ENCODE data around the gene GBP1.
"Not testable (repeated sequence)": the region's sequence is repeated elsewhere in the genome, so short reads cannot be mapped to it uniquely, and the experiment has no call there.

Gene GBP1

DNA sequence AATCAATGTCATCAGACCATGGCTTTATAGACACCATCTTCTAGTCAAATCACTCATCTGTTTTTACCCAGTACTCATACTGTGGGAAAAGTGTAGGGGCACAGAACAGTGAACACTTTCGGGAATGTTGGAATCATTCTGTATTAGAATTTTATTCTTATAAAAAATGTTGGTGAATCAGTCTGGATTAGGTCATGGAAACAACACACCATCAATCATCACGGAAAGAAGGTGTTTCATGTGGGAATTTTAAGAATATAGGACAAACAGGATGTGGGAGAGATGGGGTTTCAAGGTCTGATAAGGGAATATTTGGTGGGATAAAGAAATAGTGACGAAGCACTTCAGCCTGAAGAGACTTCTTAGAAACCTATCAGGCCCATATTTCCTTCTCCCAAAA, 17.3 kb downstream of the GBP1 start:
- in situ Hi-C loops (cut with MboI; ENCODE audit: low sequenced_read_pairs): no loop called here
- Histone ChIP-seq H3K4me1 (no peaks in the 10 kb centered on the region), H3K9me3 (no peaks in the 10 kb centered on the region), H3K36me3 (replicated peaks) (no peaks in the 10 kb centered on the region), H3K4me3 (no peak overlapping the region), H3K27me3 (ENCODE audit: low read depth) (no peaks in the 10 kb centered on the region)
- DNase-seq (ENCODE audit: low spot score in 2 of 2): no peak

DNA sequence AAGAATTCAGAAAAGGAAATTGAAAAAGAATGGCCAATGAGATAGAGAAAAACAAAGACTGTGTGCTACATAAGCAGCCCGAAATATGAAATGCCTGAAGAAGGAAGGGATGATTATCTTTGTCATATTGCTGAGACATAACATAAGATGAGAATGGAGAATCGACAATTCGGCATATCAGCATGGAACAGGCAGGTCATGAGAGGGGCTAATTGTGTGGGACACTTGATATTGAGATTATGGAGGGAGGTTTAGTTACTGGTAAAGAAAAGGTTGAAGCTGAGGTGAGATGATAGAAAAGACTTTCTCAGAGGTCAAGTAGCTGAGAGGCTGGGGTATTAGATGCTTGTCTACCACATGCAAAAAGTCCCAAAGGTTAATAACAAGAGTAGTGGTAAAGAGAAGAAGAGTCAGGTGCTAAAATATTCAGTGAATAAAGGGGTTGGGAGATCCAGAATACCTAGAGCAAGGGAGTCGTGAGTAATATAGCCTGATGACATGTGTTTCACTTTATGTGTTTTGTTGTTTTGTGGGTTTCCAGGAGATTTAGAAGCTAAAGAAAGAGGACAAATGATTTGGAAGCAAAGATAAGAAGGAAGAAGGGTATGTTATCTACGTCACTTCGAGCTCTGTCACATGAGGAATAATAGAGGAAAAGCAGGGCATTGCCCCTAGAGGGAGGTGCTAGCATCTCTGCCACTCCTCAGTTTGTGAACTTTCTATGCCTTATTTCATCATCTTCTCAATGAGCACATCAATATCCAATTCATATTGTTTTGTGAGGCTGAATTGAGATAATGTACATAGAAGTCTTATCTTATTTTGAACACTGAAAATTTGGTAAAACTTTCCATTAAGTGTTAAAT, 18.5 kb downstream of the GBP1 start:
- H3K4me1 ChIP-seq; in situ Hi-C loops (cut with MboI; ENCODE audit: low sequenced_read_pairs); DNase-seq (ENCODE audit: low spot score in 2 of 2); H3K4me3 ChIP-seq; H3K9me3 ChIP-seq; H3K36me3 ChIP-seq (replicated peaks); H3K27me3 ChIP-seq (ENCODE audit: low read depth): not testable (repeated sequence)

DNA sequence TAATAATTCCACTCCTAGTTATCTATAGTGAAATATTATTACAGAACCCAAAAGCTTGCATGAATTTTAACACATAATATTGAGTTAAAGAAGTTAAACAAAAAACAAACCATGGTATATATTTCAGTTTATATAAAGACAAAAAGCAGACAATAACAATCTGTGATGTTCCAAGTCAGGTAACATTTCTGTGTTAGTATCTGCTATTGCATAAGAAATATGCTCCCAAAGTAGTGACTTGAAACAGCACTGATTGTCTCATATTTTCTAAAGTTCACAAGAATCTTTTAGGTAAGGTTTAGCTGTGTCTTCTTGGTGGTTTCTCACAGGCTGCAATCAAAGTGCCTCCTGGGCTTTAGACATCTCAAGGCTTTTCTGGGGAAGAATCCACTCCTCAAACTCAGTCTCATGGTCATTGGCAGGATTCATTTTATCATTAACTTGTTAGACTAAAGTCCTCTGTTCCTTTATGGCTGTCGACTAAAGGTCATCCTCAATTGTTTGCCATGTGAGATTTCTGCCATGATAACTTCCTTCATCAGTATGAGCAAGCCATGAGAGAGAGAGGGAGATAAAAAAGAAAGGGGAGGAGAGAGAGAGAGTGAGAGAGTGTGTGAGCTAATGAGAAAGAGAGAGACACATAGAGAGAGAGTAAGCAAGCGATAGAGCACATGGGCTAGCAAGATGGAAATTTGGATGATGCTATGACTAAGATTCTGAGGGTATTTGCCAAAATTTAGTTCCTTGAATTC, 19.9 kb downstream of the GBP1 start:
- in situ Hi-C loops (cut with MboI; ENCODE audit: low sequenced_read_pairs): no loop called here
- Histone ChIP-seq H3K4me3 (no peak overlapping the region), H3K27me3 (ENCODE audit: low read depth) (no peaks in the 10 kb centered on the region), H3K9me3 (no peaks in the 10 kb centered on the region), H3K4me1 (no peaks in the 10 kb centered on the region), H3K36me3 (replicated peaks) (no peaks in the 10 kb centered on the region)
- DNase-seq (ENCODE audit: low spot score in 2 of 2): no peak

DNA sequence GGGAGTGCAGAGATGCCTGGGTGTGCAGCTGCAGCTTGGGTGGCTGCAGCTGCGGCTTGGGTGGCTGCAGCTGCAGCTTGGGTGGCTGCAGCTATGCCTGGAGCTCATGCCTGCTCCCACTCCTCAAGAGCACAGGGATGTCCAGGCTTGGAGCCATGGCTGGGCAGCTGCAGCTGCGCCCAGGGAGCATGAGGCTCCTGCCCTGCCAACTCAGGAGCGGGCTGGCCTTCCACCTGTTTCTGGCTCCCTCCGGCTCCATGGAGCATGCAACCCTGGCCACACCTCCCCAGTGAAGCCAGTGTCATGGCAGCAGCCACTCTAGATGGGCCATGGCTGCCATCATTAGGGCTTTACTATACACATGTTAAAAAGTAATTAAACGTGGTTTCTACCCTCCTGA, 21.1 kb downstream of the GBP1 start:
- Histone ChIP-seq H3K36me3 (replicated peaks) (no peaks in the 10 kb centered on the region), H3K27me3 (ENCODE audit: low read depth) (no peaks in the 10 kb centered on the region), H3K4me1 (no peaks in the 10 kb centered on the region), H3K9me3 (no peaks in the 10 kb centered on the region), H3K4me3 (no peak overlapping the region)
- in situ Hi-C loops (cut with MboI; ENCODE audit: low sequenced_read_pairs): no loop called here
- DNase-seq (ENCODE audit: low spot score in 2 of 2): no peak

DNA sequence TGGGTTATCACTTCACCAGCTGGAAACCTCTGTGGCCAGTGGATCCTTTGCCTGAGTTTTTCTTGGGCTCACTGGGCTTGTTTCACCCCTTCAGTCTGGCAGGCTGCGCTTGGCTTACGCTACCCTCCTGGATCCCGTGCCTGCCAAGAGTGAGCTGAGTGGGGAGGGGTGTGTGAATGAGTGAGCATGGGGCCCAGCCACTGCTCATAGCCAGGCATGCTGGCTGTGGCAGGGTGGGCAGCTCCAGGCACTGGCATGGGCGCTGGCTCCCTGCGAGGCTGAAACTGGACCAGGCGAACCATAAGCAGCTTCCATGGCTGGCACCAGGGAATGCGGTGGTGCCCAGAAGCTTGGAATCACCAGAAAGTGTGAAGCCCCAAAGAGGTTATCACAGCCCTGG, 22.5 kb downstream of the GBP1 start:
- Histone ChIP-seq H3K4me3 (no peak overlapping the region), H3K36me3 (replicated peaks) (no peaks in the 10 kb centered on the region), H3K9me3 (no peaks in the 10 kb centered on the region), H3K27me3 (ENCODE audit: low read depth) (no peaks in the 10 kb centered on the region), H3K4me1 (no peaks in the 10 kb centered on the region)
- no peak for DNase-seq (ENCODE audit: low spot score in 2 of 2)
- in situ Hi-C loops (cut with MboI; ENCODE audit: low sequenced_read_pairs): no loop called here

DNA sequence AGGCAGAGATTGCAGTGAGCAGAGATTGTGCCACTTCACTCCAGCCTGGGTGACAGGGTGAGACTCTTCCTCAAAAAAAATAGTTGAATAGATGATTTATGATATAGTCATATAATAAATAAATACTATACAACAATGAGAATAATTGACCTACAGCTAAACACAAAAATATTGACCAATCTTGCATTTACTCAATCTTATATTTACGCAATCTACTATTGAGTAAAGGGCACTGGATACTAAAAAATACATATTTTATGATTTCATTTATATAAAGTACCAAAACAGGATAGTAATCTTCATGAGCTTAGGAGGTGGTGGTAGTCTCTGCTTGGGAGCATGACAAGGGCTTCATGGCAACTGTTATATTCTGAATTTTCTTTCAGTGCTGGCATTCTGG, 23.3 kb downstream of the GBP1 start:
- Histone ChIP-seq H3K4me3 (no peak overlapping the region), H3K27me3 (ENCODE audit: low read depth) (no peaks in the 10 kb centered on the region), H3K4me1 (no peaks in the 10 kb centered on the region), H3K9me3 (no peaks in the 10 kb centered on the region), H3K36me3 (replicated peaks) (no peaks in the 10 kb centered on the region)
- in situ Hi-C loops (cut with MboI; ENCODE audit: low sequenced_read_pairs): no loop called here
- DNase-seq (ENCODE audit: low spot score in 2 of 2): no peak

DNA sequence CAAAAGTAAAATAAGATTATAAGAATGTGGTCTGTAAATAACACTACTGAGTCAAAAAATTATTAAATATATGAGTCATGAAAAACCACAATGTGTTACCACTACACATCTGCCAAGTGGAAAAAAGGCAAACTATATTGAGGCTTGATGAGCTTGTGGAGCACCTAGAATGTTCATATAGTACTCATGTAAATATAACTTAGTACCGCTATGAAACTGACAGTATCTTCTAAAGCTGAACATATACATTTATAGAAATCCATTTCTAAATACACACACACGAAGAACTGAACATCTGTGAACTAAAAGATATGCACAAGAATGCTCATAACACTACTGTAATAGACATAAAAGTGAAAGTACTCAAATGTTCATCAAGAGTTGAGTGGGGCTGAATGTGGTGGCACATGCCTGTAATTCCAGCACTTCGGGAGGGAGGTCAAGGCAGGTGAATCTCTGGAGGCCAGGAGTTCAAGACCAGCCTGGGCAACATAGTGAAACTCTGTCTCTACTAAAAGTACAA, 23.8 kb downstream of the GBP1 start:
- Histone ChIP-seq H3K4me3 (no peak overlapping the region), H3K27me3 (ENCODE audit: low read depth) (no peaks in the 10 kb centered on the region), H3K36me3 (replicated peaks) (no peaks in the 10 kb centered on the region), H3K9me3 (no peaks in the 10 kb centered on the region), H3K4me1 (no peaks in the 10 kb centered on the region)
- in situ Hi-C loops (cut with MboI; ENCODE audit: low sequenced_read_pairs): no loop called here
- DNase-seq (ENCODE audit: low spot score in 2 of 2): no peak

DNA sequence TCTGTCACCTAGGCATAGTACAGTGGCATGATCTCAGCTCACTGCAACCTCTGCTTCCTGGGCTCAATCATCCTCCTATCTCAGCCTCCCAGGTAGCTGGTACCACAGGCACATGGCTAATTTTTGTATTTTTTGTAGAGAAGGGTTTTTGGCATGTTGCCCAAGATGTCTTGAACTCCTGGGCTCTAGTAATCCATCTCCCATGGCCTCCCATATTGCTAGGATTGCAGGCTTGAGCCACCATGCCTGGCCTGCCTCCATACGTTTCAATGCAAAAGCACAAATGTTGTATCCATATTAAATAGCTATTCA, 24.7 kb downstream of the GBP1 start:
- DNase-seq (ENCODE audit: low spot score in 2 of 2): no peak
- in situ Hi-C loops (cut with MboI; ENCODE audit: low sequenced_read_pairs): no loop called here
- Histone ChIP-seq H3K27me3 (ENCODE audit: low read depth) (no peaks in the 10 kb centered on the region), H3K9me3 (no peaks in the 10 kb centered on the region), H3K4me3 (no peak overlapping the region), H3K4me1 (no peaks in the 10 kb centered on the region), H3K36me3 (replicated peaks) (no peaks in the 10 kb centered on the region)

DNA sequence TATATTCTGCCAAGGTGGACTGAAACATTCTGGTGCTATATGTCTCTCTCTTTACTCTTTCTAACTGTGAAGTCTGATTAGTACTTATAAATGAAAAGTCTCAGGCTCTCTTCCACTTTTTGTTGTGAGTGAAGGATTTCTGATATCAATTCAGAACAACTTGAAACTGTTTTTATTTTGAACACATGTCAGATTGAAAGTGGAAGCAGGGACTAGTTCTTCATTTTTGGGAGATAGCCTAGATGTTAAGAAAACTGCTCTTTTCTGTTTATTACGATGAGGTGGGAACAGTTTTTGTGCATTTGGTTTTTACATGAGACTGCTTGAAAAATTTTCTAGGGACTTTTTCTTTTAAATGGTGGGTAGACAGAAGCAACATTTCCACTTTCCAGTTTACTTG, 27.8 kb downstream of the GBP1 start:
- no peaks in the 10 kb centered on the region for H3K36me3 ChIP-seq (replicated peaks)
- H3K27me3 ChIP-seq (ENCODE audit: low read depth): no peaks in the 10 kb centered on the region
- H3K9me3 ChIP-seq: no peaks in the 10 kb centered on the region
- H3K4me1 ChIP-seq: no peaks in the 10 kb centered on the region
- H3K4me3 ChIP-seq: no peak overlapping the region
- DNase-seq (ENCODE audit: low spot score in 2 of 2): no peak
- in situ Hi-C loops (cut with MboI; ENCODE audit: low sequenced_read_pairs): no loop called here

DNA sequence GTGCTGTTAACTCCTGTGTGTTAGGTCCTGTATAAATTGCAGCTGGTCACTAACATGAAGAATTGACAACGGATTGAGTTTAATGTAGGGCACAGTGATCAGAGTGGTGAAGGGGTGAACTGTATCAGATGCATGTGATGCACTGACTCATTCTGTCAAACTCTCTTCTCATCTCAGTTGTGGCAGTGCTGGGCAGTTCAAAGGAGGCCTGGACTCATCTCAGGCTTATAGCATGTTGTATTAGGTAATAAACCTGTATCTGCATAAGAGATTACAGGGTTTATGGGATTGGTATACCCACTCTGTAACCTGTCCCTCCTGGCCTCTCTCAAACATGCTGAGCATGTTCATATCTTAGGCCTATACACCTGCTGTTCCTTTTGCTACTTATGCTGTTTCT, 29.9 kb downstream of the GBP1 start:
- in situ Hi-C loops (cut with MboI; ENCODE audit: low sequenced_read_pairs): no loop called here
- H3K27me3 ChIP-seq (ENCODE audit: low read depth): no peaks in the 10 kb centered on the region
- H3K36me3 ChIP-seq (replicated peaks): no peaks in the 10 kb centered on the region
- H3K9me3 ChIP-seq: no peaks in the 10 kb centered on the region
- H3K4me3 ChIP-seq: no peak overlapping the region
- DNase-seq (ENCODE audit: low spot score in 2 of 2): no peak
- H3K4me1 ChIP-seq: no peaks in the 10 kb centered on the region

DNA sequence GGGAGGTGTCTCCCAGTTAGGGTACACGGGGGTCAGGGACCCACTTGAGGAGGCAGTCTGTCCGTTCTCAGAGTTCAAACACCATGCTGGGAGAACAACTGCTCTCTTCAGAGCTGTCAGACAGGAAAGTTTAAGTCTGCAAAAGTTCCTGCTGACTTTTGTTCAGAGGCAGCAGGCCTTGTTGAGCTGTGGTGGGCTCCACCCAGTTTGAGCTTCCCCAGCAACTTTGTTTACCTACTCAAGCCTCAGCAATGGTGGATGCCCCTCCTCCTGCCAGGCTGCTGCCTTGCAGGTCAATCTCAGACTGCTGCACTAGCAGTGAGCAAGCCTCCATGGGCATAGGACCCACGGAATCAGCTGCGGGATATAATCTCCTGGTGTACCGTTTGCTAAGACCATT, 31.0 kb downstream of the GBP1 start:
- H3K36me3 ChIP-seq (replicated peaks); in situ Hi-C loops (cut with MboI; ENCODE audit: low sequenced_read_pairs); H3K27me3 ChIP-seq (ENCODE audit: low read depth); DNase-seq (ENCODE audit: low spot score in 2 of 2); H3K4me1 ChIP-seq; H3K4me3 ChIP-seq; H3K9me3 ChIP-seq: not testable (repeated sequence)

DNA sequence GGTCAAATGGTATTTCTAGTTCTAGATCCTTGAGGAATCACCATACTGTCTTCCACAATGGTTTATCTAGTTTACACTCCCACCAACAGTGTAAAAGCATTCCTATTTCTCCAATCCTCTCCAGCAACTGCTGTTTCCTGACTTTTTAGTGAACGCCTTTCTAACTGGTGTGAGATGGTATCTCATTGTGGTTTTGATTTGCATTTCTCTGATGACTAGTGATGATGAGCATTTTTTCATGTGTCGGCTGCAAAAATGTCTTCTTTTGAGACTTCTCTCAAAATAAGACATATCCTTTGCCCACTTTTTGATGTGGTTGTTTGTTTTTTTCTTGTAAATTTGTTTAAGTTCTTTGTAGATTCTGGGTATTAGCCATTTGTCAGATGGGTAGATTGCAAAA, 36.0 kb downstream of the GBP1 start:
- DNase-seq (ENCODE audit: low spot score in 2 of 2); in situ Hi-C loops (cut with MboI; ENCODE audit: low sequenced_read_pairs); H3K4me1 ChIP-seq; H3K36me3 ChIP-seq (replicated peaks); H3K9me3 ChIP-seq; H3K27me3 ChIP-seq (ENCODE audit: low read depth); H3K4me3 ChIP-seq: not testable (repeated sequence)

DNA sequence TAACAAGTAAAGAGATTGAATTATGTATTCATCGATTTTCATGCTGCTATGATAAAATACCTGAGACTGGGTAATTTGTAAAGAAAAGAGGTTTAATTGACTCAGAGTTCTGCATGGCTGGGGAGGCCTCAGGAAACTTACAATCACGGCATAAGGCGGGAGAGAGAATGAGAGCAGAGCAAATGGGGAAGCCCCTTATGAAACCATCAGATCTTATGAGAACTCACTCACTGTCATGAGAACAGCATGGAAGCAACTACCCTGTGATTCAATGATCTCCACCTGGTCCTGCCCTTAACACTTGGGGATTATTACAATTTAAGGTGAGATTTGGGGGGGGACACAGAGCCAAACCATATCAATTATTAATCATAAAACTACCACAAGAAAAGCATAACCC, 39.1 kb downstream of the GBP1 start:
- no peaks in the 10 kb centered on the region for H3K4me1 ChIP-seq
- H3K4me3 ChIP-seq: no peak overlapping the region
- in situ Hi-C loops (cut with MboI; ENCODE audit: low sequenced_read_pairs): no loop called here
- H3K9me3 ChIP-seq: no peaks in the 10 kb centered on the region
- no peak for DNase-seq (ENCODE audit: low spot score in 2 of 2)
- no peaks in the 10 kb centered on the region for H3K27me3 ChIP-seq (ENCODE audit: low read depth)
- no peaks in the 10 kb centered on the region for H3K36me3 ChIP-seq (replicated peaks)

DNA sequence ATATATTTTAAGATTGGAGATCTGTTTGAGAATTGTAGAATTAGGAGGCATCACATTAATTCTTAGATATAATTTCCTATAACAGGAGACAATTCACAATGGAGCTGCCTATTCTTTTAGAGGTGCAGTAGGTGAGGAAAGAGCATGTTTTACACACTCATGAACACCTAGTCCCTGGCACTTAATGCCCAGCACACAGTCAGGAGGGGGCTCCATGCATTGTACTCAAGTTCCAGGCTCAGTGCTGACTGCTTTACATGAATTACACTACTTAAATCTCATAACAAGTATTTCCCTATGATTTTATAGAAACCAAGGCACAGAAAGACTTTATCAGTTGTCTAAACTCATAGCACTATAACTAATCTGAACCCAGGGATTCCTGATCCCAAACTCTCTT, 42.0 kb downstream of the GBP1 start:
- no peaks in the 10 kb centered on the region for H3K27me3 ChIP-seq (ENCODE audit: low read depth)
- H3K9me3 ChIP-seq: no peaks in the 10 kb centered on the region
- H3K4me1 ChIP-seq: no peaks in the 10 kb centered on the region
- in situ Hi-C loops (cut with MboI; ENCODE audit: low sequenced_read_pairs): no loop called here
- no peak overlapping the region for H3K4me3 ChIP-seq
- DNase-seq (ENCODE audit: low spot score in 2 of 2): no peak
- no peaks in the 10 kb centered on the region for H3K36me3 ChIP-seq (replicated peaks)

All from HAP-1 (cell line).